ENCODE results near the gene TOB1.

GRCh38 chr17:50820651-50821050, 45.5 kb downstream of the TOB1 start:
- TF ChIP-seq CTCF (IDR thresholded peaks at IDR 0.05): no peak
- TF ChIP-seq POLR2A (IDR thresholded peaks at IDR 0.05): no peak
